B cell (primary cell): ENCODE results near the gene TDRD9. TPM values are rescaled to one million over a fixed set of nuclear protein-coding genes. Genes with fewer than 3 reads are reported as not detected.

Experiments
- ATAC-seq: fragments of 200-7000 bp; cut with Tn5 transposase; one replicate; pipeline ENCODE4 v1.10.0; 2021; ENCODE audit warnings: low read depth, mild to moderate bottlenecking, moderate number of reproducible peaks, moderate library complexity
- CTCF ChIA-PET: fragments of 350-600 bp; sonication (Branson Sonifier 250); formaldehyde crosslinking; loops from one replicate; lab custom pipeline; 2021; ENCODE audit warnings: antibody characterized with exemption, inconsistent platforms; lab: Charles Lee
- POLR2A ChIA-PET: fragments of 350-600 bp; sonication (Branson Sonifier 250); formaldehyde crosslinking; loops from one replicate; lab custom pipeline; 2021; ENCODE audit warnings: antibody characterized with exemption; lab: Charles Lee
- DNase-seq: peaks from one replicate; pipeline ENCODE4 v3.0.0; 2013
- H2AFZ ChIP-seq: 2 replicates; pipeline ENCODE4 v1.6.1; 2012; ENCODE audit warnings: mild to moderate bottlenecking, low read depth, low read length; ENCODE audit not compliant: insufficient read depth, poor library complexity, severe bottlenecking
- H3K27ac ChIP-seq, 2 donors: 1 replicate in 1 of 2; 2 replicates in 1 of 2; pipeline ENCODE4 v1.5.1; 2012 to 2013; ENCODE audit warnings: low read length in 2 of 2, mild to moderate bottlenecking in 2 of 2, moderate library complexity in 1 of 2
- H3K27me3 ChIP-seq, 4 experiments: fragments of 200-600 bp in 1 of 4; sonication (generic) in 1 of 4; replicated peaks in 1 of 4; 1 replicate in 2 of 4; 2 replicates in 2 of 4; pipeline versions ENCODE4 v1.6.1 to v1.7.0; 2013 to 2016; ENCODE audit warnings: low read length in 3 of 4, mild to moderate bottlenecking in 2 of 4, mixed read lengths in 1 of 4, moderate library complexity in 1 of 4; ENCODE audit not compliant: insufficient read depth in 4 of 4, control insufficient read depth in 3 of 4; ENCODE audit errors: control extremely low read depth in 1 of 4
- H3K36me3 ChIP-seq, 2 experiments: replicated peaks in 1 of 2; 1 replicate in 1 of 2; 2 replicates in 1 of 2; pipeline versions ENCODE4 v1.6.1 to v1.7.1; 2013; ENCODE audit warnings: low read length in 1 of 2; ENCODE audit not compliant: insufficient read depth in 2 of 2, control insufficient read depth in 1 of 2; ENCODE audit errors: control extremely low read depth in 1 of 2, extremely low read depth in 1 of 2
- H3K4me1 ChIP-seq, 2 donors: fragments of 200-600 bp in 1 of 2; sonication (generic) in 1 of 2; 1 replicate in 1 of 2; 2 replicates in 1 of 2; pipeline versions ENCODE4 v1.5.1 to v1.6.1; 2013 to 2017; ENCODE audit warnings: low read length in 2 of 2; ENCODE audit not compliant: control insufficient read depth in 2 of 2, insufficient read depth in 2 of 2
- H3K4me2 ChIP-seq: replicated peaks from 2 replicates; pipeline ENCODE3; 2012; ENCODE audit warnings: mild to moderate bottlenecking, low read depth, low read length; ENCODE audit not compliant: poor library complexity, severe bottlenecking
- H3K4me3 ChIP-seq, 5 experiments: fragments of 200-600 bp in 1 of 5; sonication (generic) in 1 of 5; 1 replicate in 3 of 5; 2 replicates in 2 of 5; pipeline versions ENCODE4 v1.5.1 to v1.7.0; 2011 to 2016; ENCODE audit warnings: low read length in 4 of 5, mild to moderate bottlenecking in 4 of 5, low read depth in 2 of 5, control low read depth in 1 of 5, moderate library complexity in 1 of 5; ENCODE audit not compliant: insufficient read depth in 1 of 5; ENCODE audit errors: control extremely low read depth in 1 of 5, extremely low read depth in 1 of 5
- H3K79me2 ChIP-seq: fragments of 200-600 bp; sonication (generic); one replicate; pipeline ENCODE4 v1.6.0; 2016; ENCODE audit warnings: low read length; ENCODE audit not compliant: control insufficient read depth, insufficient read depth
- H3K9ac ChIP-seq: fragments of 200-600 bp; sonication (generic); 2 replicates; pipeline ENCODE4 v1.6.1; 2017; ENCODE audit warnings: mild to moderate bottlenecking, low read length, moderate library complexity
- H3K9me3 ChIP-seq, 3 donors: one replicate each; pipeline versions ENCODE4 v1.6.1 to v1.7.1; 2013; ENCODE audit warnings: low read length in 2 of 3; ENCODE audit not compliant: control insufficient read depth in 2 of 3, insufficient read depth in 1 of 3; ENCODE audit errors: control extremely low read depth in 1 of 3
- H4K20me1 ChIP-seq: 2 replicates; pipeline ENCODE4 v1.6.0; 2012; ENCODE audit warnings: mild to moderate bottlenecking, low read length; ENCODE audit not compliant: insufficient read depth, control insufficient read depth, poor library complexity, severe bottlenecking
- H3K27ac Mint-ChIP-seq: one replicate; pipeline ENCODE4 v1.8.0; 2021; ENCODE audit warnings: mixed read lengths
- H3K27me3 Mint-ChIP-seq: one replicate; pipeline ENCODE4 v1.8.0; 2021; ENCODE audit warnings: mixed read lengths
- H3K4me1 Mint-ChIP-seq: one replicate; pipeline ENCODE4 v1.8.0; 2021; ENCODE audit warnings: mixed read lengths
- H3K4me3 Mint-ChIP-seq: one replicate; pipeline ENCODE4 v1.8.0; 2021; ENCODE audit warnings: mixed read lengths
- H3K9me3 Mint-ChIP-seq: one replicate; pipeline ENCODE4 v1.8.0; 2022; ENCODE audit warnings: mixed read lengths; ENCODE audit not compliant: insufficient read depth
- CTCF ChIP-seq: fragments of 200-600 bp; IDR thresholded peaks from one replicate; pipeline ENCODE4 v1.8.0; 2022; ENCODE audit warnings: antibody characterized with exemption, mild to moderate bottlenecking
- EZH2 ChIP-seq: IDR thresholded peaks from 2 replicates; pipeline ENCODE4 v1.6.1; 2012; ENCODE audit warnings: borderline replicate concordance, low read depth, mild to moderate bottlenecking, moderate library complexity, low read length; ENCODE audit not compliant: insufficient read depth, poor library complexity, severe bottlenecking
- WGBS: methylation state at CpG from one replicate; pipeline ENCODE4 v1.1.5; 2013; ENCODE audit warnings: missing lambda C conversion rate; ENCODE audit not compliant: insufficient coverage; 5-methylcytosine and 5-hydroxymethylcytosine counted together
- intact Hi-C: fragments of 100-400 bp; cut with micrococcal nuclease; formaldehyde crosslinking; loops from one replicate; pipeline ENCODE4 v1.10.0; 2022
- polyA plus RNA-seq: library from polyadenylated mRNA; depleted of rRNA; stranded (reverse); fragments of >200 nt; gene quantifications from 2 replicates; pipeline ENCODE4 v1.2.3, GENCODE V29; 2012
- total RNA-seq, 2 donors: library from RNA; stranded (reverse); fragments of 120-200 nt in 1 of 2; gene quantifications; 1 replicate in 1 of 2; 2 replicates in 1 of 2; pipeline versions ENCODE4 v1.2.3 to v1.2.4, GENCODE V29; 2013 to 2022

Gene TDRD9
- total and polyA plus RNA-seq, 2 donors (not counting 1 experiment from before 2014, with no cell fraction given), result 1.1 to 2.4 TPM

GRCh38 chr14:104041430-104042104, 113.3 kb downstream of the TDRD9 start:
- no peaks in the 10 kb centered on the region for H3K9me3 ChIP-seq
- H4K20me1 ChIP-seq, result no peaks in the 10 kb centered on the region
- H3K4me1 ChIP-seq, result no peaks in the 10 kb centered on the region
- no peak for DNase-seq
- no peak overlapping the region for H3K9ac ChIP-seq
- 98% methylated on average over 5 of the region's 6 CpGs for WGBS
- peaks cover 0 to 9% (median 0%) of the 10 kb centered on the region in 4 experiments for H3K27me3 ChIP-seq
- intact Hi-C loops, result no loop called here
- H3K4me1 Mint-ChIP-seq, result no peaks in the 10 kb centered on the region
- H3K27ac ChIP-seq, result no peak overlapping the region
- no peak for TF ChIP-seq CTCF
- no peak for TF ChIP-seq EZH2
- H3K27me3 Mint-ChIP-seq, result peaks cover 35% of the 10 kb centered on the region
- no peak overlapping the region for H3K4me2 ChIP-seq
- no peak for ATAC-seq
- H3K4me3 ChIP-seq, result no peak overlapping the region
- no peak overlapping the region for H2AFZ ChIP-seq
- H3K79me2 ChIP-seq, result no peaks in the 10 kb centered on the region
- CTCF ChIA-PET, result no interaction called here
- no peak overlapping the region for H3K4me3 Mint-ChIP-seq
- no peak overlapping the region for H3K27ac Mint-ChIP-seq
- no peaks in the 10 kb centered on the region for H3K36me3 ChIP-seq
- no peaks in the 10 kb centered on the region for H3K9me3 Mint-ChIP-seq
- POLR2A ChIA-PET, result no interaction called here

- Histone ChIP-seq H3K4me2 (no peak overlapping the region), H2AFZ (no peak overlapping the region), H4K20me1 (no peaks in the 10 kb centered on the region), H3K36me3 (no peaks in the 10 kb centered on the region), H3K27me3 (peaks cover 0 to 9% (median 0%) of the 10 kb centered on the region in 4 experiments), H3K79me2 (no peaks in the 10 kb centered on the region), H3K4me3 (no peak overlapping the region), H3K9me3 (no peaks in the 10 kb centered on the region), H3K9ac (no peak overlapping the region), H3K4me1 (no peaks in the 10 kb centered on the region), H3K27ac (no peak overlapping the region)
- 93% methylated on average over 6 of the region's 6 CpGs for WGBS
- Mint-ChIP-seq H3K9me3 (no peaks in the 10 kb centered on the region), H3K27me3 (peaks cover 25% of the 10 kb centered on the region), H3K4me3 (no peak overlapping the region), H3K4me1 (no peaks in the 10 kb centered on the region), H3K27ac (no peak overlapping the region)
- no peak for ATAC-seq
- ChIA-PET CTCF (no interaction called here), POLR2A (no interaction called here)
- no peak for TF ChIP-seq EZH2
- no peak for TF ChIP-seq CTCF
- intact Hi-C loops, result no loop called here
- no peak for DNase-seq
These were observed 115.8 kb downstream of the TDRD9 start for GRCh38 chr14:104044016-104044415.
